Measurements from ENCODE around the gene PDCD6IP.
"Not testable (repeated sequence)": the region's sequence is repeated elsewhere in the genome, so short reads cannot be mapped to it uniquely, and the experiment has no call there.

Gene PDCD6IP, protein sequence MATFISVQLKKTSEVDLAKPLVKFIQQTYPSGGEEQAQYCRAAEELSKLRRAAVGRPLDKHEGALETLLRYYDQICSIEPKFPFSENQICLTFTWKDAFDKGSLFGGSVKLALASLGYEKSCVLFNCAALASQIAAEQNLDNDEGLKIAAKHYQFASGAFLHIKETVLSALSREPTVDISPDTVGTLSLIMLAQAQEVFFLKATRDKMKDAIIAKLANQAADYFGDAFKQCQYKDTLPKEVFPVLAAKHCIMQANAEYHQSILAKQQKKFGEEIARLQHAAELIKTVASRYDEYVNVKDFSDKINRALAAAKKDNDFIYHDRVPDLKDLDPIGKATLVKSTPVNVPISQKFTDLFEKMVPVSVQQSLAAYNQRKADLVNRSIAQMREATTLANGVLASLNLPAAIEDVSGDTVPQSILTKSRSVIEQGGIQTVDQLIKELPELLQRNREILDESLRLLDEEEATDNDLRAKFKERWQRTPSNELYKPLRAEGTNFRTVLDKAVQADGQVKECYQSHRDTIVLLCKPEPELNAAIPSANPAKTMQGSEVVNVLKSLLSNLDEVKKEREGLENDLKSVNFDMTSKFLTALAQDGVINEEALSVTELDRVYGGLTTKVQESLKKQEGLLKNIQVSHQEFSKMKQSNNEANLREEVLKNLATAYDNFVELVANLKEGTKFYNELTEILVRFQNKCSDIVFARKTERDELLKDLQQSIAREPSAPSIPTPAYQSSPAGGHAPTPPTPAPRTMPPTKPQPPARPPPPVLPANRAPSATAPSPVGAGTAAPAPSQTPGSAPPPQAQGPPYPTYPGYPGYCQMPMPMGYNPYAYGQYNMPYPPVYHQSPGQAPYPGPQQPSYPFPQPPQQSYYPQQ

DNA sequence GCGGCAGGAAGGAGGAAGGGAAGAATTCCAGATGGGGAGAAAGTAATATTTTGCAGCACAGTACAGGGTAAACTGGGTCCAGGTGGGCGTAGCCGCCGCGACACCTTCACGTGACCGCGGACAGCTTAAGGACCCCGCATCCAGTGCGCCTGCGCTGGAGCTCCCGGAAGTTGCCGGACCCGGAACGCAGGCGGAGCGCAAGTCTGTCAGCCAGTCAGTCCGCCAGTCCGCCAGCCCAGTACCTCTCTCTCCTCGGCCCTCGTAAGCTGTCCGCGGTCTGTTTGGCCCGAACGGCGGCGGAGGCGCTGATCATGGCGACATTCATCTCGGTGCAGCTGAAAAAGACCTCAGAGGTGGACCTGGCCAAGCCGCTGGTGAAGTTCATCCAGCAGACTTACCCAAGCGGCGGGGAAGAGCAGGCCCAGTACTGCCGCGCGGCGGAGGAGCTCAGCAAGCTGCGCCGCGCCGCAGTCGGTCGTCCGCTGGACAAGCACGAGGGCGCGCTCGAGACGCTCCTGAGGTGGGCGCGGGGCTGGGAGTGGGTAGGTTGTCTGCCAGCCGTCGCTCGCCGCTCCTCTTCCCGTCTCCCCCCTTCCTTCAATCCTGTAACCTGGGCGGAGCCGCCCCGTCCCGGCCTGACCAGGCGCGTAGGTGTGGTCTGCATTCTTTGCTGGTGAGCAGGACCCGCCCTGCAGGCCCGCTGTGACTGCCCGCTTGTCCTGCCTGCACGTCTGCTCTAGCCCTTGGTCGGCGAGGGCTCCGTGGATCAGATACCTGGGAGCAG, at the start of gene PDCD6IP:
TSS of gene PDCD6IP (plus strand) at position 213 of the 784 bp plus-strand sequence. CDS start at position 312, 99 bp downstream.
- no peak for DNase-seq (ENCODE audit: low read depth, low spot score)
- Histone ChIP-seq H3K4me3 (peak within 1 kb of the TSS; percentile 88), H3K9ac (ENCODE audit: insufficient read length) (peak within 1 kb of the TSS; percentile 78), H3K36me3 (ENCODE audit: insufficient read depth, low read length) (peaks cover 14% of the 10 kb centered on the region), H3K27ac (no peak within 1 kb of the TSS), H3K9me3 (ENCODE audit: low read depth, low read length) (no peaks in the 10 kb centered on the region)
- TF ChIP-seq FOXP2 (optimal IDR thresholded peaks at IDR 0.05; ENCODE audit: control extremely low read depth, extremely low read length, insufficient read depth) (no peak), EZH2 (IDR thresholded peaks at IDR 0.05) (no peak), POLR2AphosphoS5 (IDR thresholded peaks at IDR 0.05; ENCODE audit: borderline replicate concordance, low read depth, low read length) (peak; percentile 94)

GRCh38 chr3:33749546-33750210, 48.8 kb upstream of the PDCD6IP start:
- Histone ChIP-seq H3K36me3 (ENCODE audit: insufficient read depth, low read length) (no peaks in the 10 kb centered on the region), H3K27ac (no peak overlapping the region), H3K4me3 (no peak overlapping the region), H3K9ac (ENCODE audit: insufficient read length) (no peak overlapping the region), H3K9me3 (ENCODE audit: low read depth, low read length) (no peaks in the 10 kb centered on the region)
- no peak for DNase-seq (ENCODE audit: low read depth, low spot score)
- TF ChIP-seq EZH2 (IDR thresholded peaks at IDR 0.05) (no peak), FOXP2 (optimal IDR thresholded peaks at IDR 0.05; ENCODE audit: control extremely low read depth, extremely low read length, insufficient read depth) (no peak), POLR2AphosphoS5 (IDR thresholded peaks at IDR 0.05; ENCODE audit: borderline replicate concordance, low read depth, low read length) (no peak)

GRCh38 chr3:33750211-33750548, 48.2 kb upstream of the PDCD6IP start:
- Histone ChIP-seq H3K4me3 (no peak overlapping the region), H3K9me3 (ENCODE audit: low read depth, low read length) (no peaks in the 10 kb centered on the region), H3K9ac (ENCODE audit: insufficient read length) (no peak overlapping the region), H3K27ac (no peak overlapping the region), H3K36me3 (ENCODE audit: insufficient read depth, low read length) (no peaks in the 10 kb centered on the region)
- DNase-seq (ENCODE audit: low read depth, low spot score) = no peak
- TF ChIP-seq POLR2AphosphoS5 (IDR thresholded peaks at IDR 0.05; ENCODE audit: borderline replicate concordance, low read depth, low read length) = no peak
- TF ChIP-seq EZH2 (IDR thresholded peaks at IDR 0.05) = no peak
- no peak for TF ChIP-seq FOXP2 (optimal IDR thresholded peaks at IDR 0.05; ENCODE audit: control extremely low read depth, extremely low read length, insufficient read depth)

GRCh38 chr3:33751336-33751735, 47.1 kb upstream of the PDCD6IP start:
- Histone ChIP-seq H3K27ac (peak overlapping the region; percentile 73; the same call in 1 of the 2 replicates), H3K4me3 (no peak overlapping the region), H3K9me3 (ENCODE audit: low read depth, low read length) (no peaks in the 10 kb centered on the region), H3K36me3 (ENCODE audit: insufficient read depth, low read length) (no peaks in the 10 kb centered on the region), H3K9ac (ENCODE audit: insufficient read length) (no peak overlapping the region)
- DNase-seq (ENCODE audit: low read depth, low spot score) = peak; percentile 80
- TF ChIP-seq EZH2 (IDR thresholded peaks at IDR 0.05) = no peak
- no peak for TF ChIP-seq POLR2AphosphoS5 (IDR thresholded peaks at IDR 0.05; ENCODE audit: borderline replicate concordance, low read depth, low read length)
- no peak for TF ChIP-seq FOXP2 (optimal IDR thresholded peaks at IDR 0.05; ENCODE audit: control extremely low read depth, extremely low read length, insufficient read depth)

GRCh38 chr3:33754391-33754790, 44.0 kb upstream of the PDCD6IP start:
- not testable (repeated sequence) for H3K4me3 ChIP-seq; H3K36me3 ChIP-seq (ENCODE audit: insufficient read depth, low read length); DNase-seq (ENCODE audit: low read depth, low spot score); H3K9me3 ChIP-seq (ENCODE audit: low read depth, low read length); H3K9ac ChIP-seq (ENCODE audit: insufficient read length); H3K27ac ChIP-seq

- Histone ChIP-seq H3K9ac (ENCODE audit: insufficient read length) (no peak overlapping the region), H3K27ac (no peak overlapping the region), H3K4me3 (no peak overlapping the region), H3K9me3 (ENCODE audit: low read depth, low read length) (no peaks in the 10 kb centered on the region), H3K36me3 (ENCODE audit: insufficient read depth, low read length) (no peaks in the 10 kb centered on the region)
- DNase-seq (ENCODE audit: low read depth, low spot score) = no peak
- TF ChIP-seq FOXP2 (optimal IDR thresholded peaks at IDR 0.05; ENCODE audit: control extremely low read depth, extremely low read length, insufficient read depth) (no peak), EZH2 (IDR thresholded peaks at IDR 0.05) (no peak), POLR2AphosphoS5 (IDR thresholded peaks at IDR 0.05; ENCODE audit: borderline replicate concordance, low read depth, low read length) (no peak)
Observed at GRCh38 chr3:33758281-33758680, 40.1 kb upstream of the PDCD6IP start.

- no peak overlapping the region for H3K27ac ChIP-seq
- TF ChIP-seq POLR2AphosphoS5 (IDR thresholded peaks at IDR 0.05; ENCODE audit: borderline replicate concordance, low read depth, low read length) (no peak), FOXP2 (optimal IDR thresholded peaks at IDR 0.05; ENCODE audit: control extremely low read depth, extremely low read length, insufficient read depth) (no peak), EZH2 (IDR thresholded peaks at IDR 0.05) (no peak)
- no peaks in the 10 kb centered on the region for H3K36me3 ChIP-seq (ENCODE audit: insufficient read depth, low read length)
- no peaks in the 10 kb centered on the region for H3K9me3 ChIP-seq (ENCODE audit: low read depth, low read length)
- no peak for DNase-seq (ENCODE audit: low read depth, low spot score)
- no peak overlapping the region for H3K9ac ChIP-seq (ENCODE audit: insufficient read length)
- H3K4me3 ChIP-seq = no peak overlapping the region
Observed at GRCh38 chr3:33758864-33759263, 39.6 kb upstream of the PDCD6IP start.
